ENCODE results near the gene LYSET. TPM values are rescaled to one million over a fixed set of nuclear protein-coding genes. Genes with fewer than 3 reads are reported as not detected.
A peak's percentile ranks its signal among the peaks of the same experiment; 100 is the strongest.
"Not testable (repeated sequence)": the region's sequence is repeated elsewhere in the genome, so short reads cannot be mapped to it uniquely, and the experiment has no call there.

Gene LYSET
- 10 to 100 TPM in 1 of 2 experiments, 1 to 10 TPM in 1; 9.9 to 10.2 TPM for total RNA-seq

- ChIA-PET POLR2A (interaction anchor here (0.9 to 1.9 kb wide), 5 partner anchors 11 to 71 kb away, joined by 3 to 18 read pairs (median 4); partner anchors contain the start of genes GON7, ITPK1 and UBR7), CTCF (interaction anchor here (0.6 to 3.5 kb wide), 9 partner anchors 8 to 377 kb away, joined by 3 to 19 read pairs (median 3); partner anchors contain the start of genes GON7, ITPK1 and UBR7)
- peak; percentile 95 for DNase-seq
- intact Hi-C loops (cut with DNase I, micrococcal nuclease), result loop anchor here (1.0 to 10.0 kb wide), 10 partner anchors 23 to 1078 kb away; partner anchors contain the start of genes BTBD7 (in 2 of the 2), GON7 (in 2 of the 2), UBR7 (in 2 of the 2) and ASB2 (in 1 of the 2)
- Mint-ChIP-seq H3K27ac (peak within 1 kb of the TSS; percentile 93), H3K9me3 (ENCODE audit: low read depth) (no peaks in the 10 kb centered on the region), H3K27me3 (no peaks in the 10 kb centered on the region), H3K36me3 (ENCODE audit: low read depth) (peaks cover 26% of the 10 kb centered on the region), H3K4me3 (peak within 1 kb of the TSS; percentile 91), H3K4me1 (peaks cover 40% of the 10 kb centered on the region)
- peak; percentile 90 for ATAC-seq
Measured at GRCh38 chr14:93184391-93185348, at the start of gene LYSET, which contains the start of gene MOAP1. LYSET (plus strand) TSS chr14:93185317; CDS start chr14:93185406, 89 bp downstream. MOAP1 (minus strand) TSS chr14:93184897; CDS start chr14:93184242, 655 bp downstream.

- Mint-ChIP-seq H3K9me3 (ENCODE audit: low read depth) (no peaks in the 10 kb centered on the region), H3K36me3 (ENCODE audit: low read depth) (no peaks in the 10 kb centered on the region), H3K27ac (no peak overlapping the region), H3K4me1 (peaks cover 2% of the 10 kb centered on the region), H3K4me3 (no peak overlapping the region), H3K27me3 (no peaks in the 10 kb centered on the region)
- intact Hi-C loops (cut with DNase I, micrococcal nuclease), result no loop called here
- DNase-seq (no peak), ATAC-seq (no peak)
- ChIA-PET POLR2A (no interaction called here), CTCF (interaction anchor here (0.7 to 1.3 kb wide), 2 partner anchors 22 to 199 kb away, joined by 4 to 8 read pairs; no protein-coding TSS in a partner anchor)
Measured at GRCh38 chr14:93135399-93135798, 49.7 kb upstream of the LYSET start.

- intact Hi-C loops (cut with DNase I, micrococcal nuclease), result no loop called here
- Mint-ChIP-seq H3K4me1 (peaks cover 2% of the 10 kb centered on the region), H3K4me3 (no peak overlapping the region), H3K27ac (no peak overlapping the region), H3K9me3 (ENCODE audit: low read depth) (no peaks in the 10 kb centered on the region), H3K27me3 (no peaks in the 10 kb centered on the region), H3K36me3 (ENCODE audit: low read depth) (no peaks in the 10 kb centered on the region)
- DNase-seq (no peak), ATAC-seq (no peak)
- ChIA-PET POLR2A (no interaction called here), CTCF (interaction anchor here (1.3 kb wide), 1 partner anchor 23 kb away, joined by 8 read pairs; no protein-coding TSS in a partner anchor)
Measured at GRCh38 chr14:93136009-93136408, 49.1 kb upstream of the LYSET start.

GRCh38 chr14:93136508-93136907 lies 48.6 kb upstream of the LYSET start:
- H3K9me3 Mint-ChIP-seq (ENCODE audit: low read depth), result not testable (repeated sequence)
- CTCF ChIA-PET, result interaction anchor here (0.6 kb wide), 1 partner anchor 133 kb away, joined by 3 read pairs; no protein-coding TSS in a partner anchor

GRCh38 chr14:93137864-93138263 lies 47.3 kb upstream of the LYSET start:
- ChIA-PET POLR2A (no interaction called here), CTCF (interaction anchor here (0.6 to 3.7 kb wide), 5 partner anchors 23 to 185 kb away, joined by 3 to 22 read pairs (median 3); no protein-coding TSS in a partner anchor)
- H3K27me3 Mint-ChIP-seq, result no peaks in the 10 kb centered on the region
- H3K4me1 Mint-ChIP-seq, result peaks cover 2% of the 10 kb centered on the region
- intact Hi-C loops (cut with DNase I, micrococcal nuclease), result no loop called here
- ATAC-seq (no peak), DNase-seq (no peak)
- H3K27ac Mint-ChIP-seq, result no peak overlapping the region
- no peaks in the 10 kb centered on the region for H3K9me3 Mint-ChIP-seq (ENCODE audit: low read depth)
- no peak overlapping the region for H3K4me3 Mint-ChIP-seq
- H3K36me3 Mint-ChIP-seq (ENCODE audit: low read depth), result no peaks in the 10 kb centered on the region

More at GRCh38 chr14:93136508-93136907, 48.6 kb upstream of the LYSET start:
- H3K4me3 Mint-ChIP-seq; ATAC-seq; H3K36me3 Mint-ChIP-seq (ENCODE audit: low read depth); H3K27me3 Mint-ChIP-seq; DNase-seq; intact Hi-C loops (cut with DNase I, micrococcal nuclease); POLR2A ChIA-PET; H3K27ac Mint-ChIP-seq; H3K4me1 Mint-ChIP-seq: not testable (repeated sequence)

- intact Hi-C loops (cut with DNase I, micrococcal nuclease), result no loop called here
- no peak for DNase-seq
- ChIA-PET POLR2A (no interaction called here), CTCF (interaction anchor here (0.7 to 2.1 kb wide), 3 partner anchors 10 to 86 kb away, joined by 3 to 6 read pairs (median 3); no protein-coding TSS in a partner anchor)
- Mint-ChIP-seq H3K27me3 (no peaks in the 10 kb centered on the region), H3K9me3 (ENCODE audit: low read depth) (no peaks in the 10 kb centered on the region), H3K4me3 (no peak overlapping the region), H3K36me3 (ENCODE audit: low read depth) (no peaks in the 10 kb centered on the region), H3K27ac (no peak overlapping the region), H3K4me1 (peaks cover 2% of the 10 kb centered on the region)
- no peak for ATAC-seq
Measured at GRCh38 chr14:93142854-93143652, 42.1 kb upstream of the LYSET start.

GRCh38 chr14:93146119-93146518 lies 39.0 kb upstream of the LYSET start:
- H3K27ac Mint-ChIP-seq, result no peak overlapping the region
- no peaks in the 10 kb centered on the region for H3K36me3 Mint-ChIP-seq (ENCODE audit: low read depth)
- ChIA-PET CTCF (interaction anchor here (0.8 to 2.1 kb wide), 4 partner anchors 15 to 160 kb away, joined by 3 to 6 read pairs (median 3); no protein-coding TSS in a partner anchor), POLR2A (no interaction called here)
- H3K4me1 Mint-ChIP-seq, result peaks cover 3% of the 10 kb centered on the region
- H3K9me3 Mint-ChIP-seq (ENCODE audit: low read depth), result no peaks in the 10 kb centered on the region
- H3K27me3 Mint-ChIP-seq, result no peaks in the 10 kb centered on the region
- ATAC-seq (peak; percentile 77), DNase-seq (peak; percentile 28)
- intact Hi-C loops (cut with DNase I, micrococcal nuclease), result no loop called here
- H3K4me3 Mint-ChIP-seq, result no peak overlapping the region

- H3K4me1 Mint-ChIP-seq, result peaks cover 3% of the 10 kb centered on the region
- POLR2A ChIA-PET, result no interaction called here
- intact Hi-C loops (cut with DNase I, micrococcal nuclease), result no loop called here
Measured at GRCh38 chr14:93148979-93149378, 36.1 kb upstream of the LYSET start.

GRCh38 chr14:93150227-93151208 lies 34.6 kb upstream of the LYSET start:
- intact Hi-C loops (cut with DNase I, micrococcal nuclease), result no loop called here
- H3K27me3 Mint-ChIP-seq, result no peaks in the 10 kb centered on the region
- POLR2A ChIA-PET, result no interaction called here

More at GRCh38 chr14:93148979-93149378, 36.1 kb upstream of the LYSET start:
- no peaks in the 10 kb centered on the region for H3K36me3 Mint-ChIP-seq (ENCODE audit: low read depth)
- no peak for ATAC-seq
- CTCF ChIA-PET, result no interaction called here
- no peak overlapping the region for H3K27ac Mint-ChIP-seq
- H3K4me3 Mint-ChIP-seq, result no peak overlapping the region
- H3K27me3 Mint-ChIP-seq, result no peaks in the 10 kb centered on the region
- DNase-seq, result no peak
- no peaks in the 10 kb centered on the region for H3K9me3 Mint-ChIP-seq (ENCODE audit: low read depth)

GRCh38 chr14:93153121-93153520 lies 32.0 kb upstream of the LYSET start:
- peaks cover 3% of the 10 kb centered on the region for H3K4me1 Mint-ChIP-seq
- ChIA-PET CTCF (no interaction called here), POLR2A (no interaction called here)
- no peaks in the 10 kb centered on the region for H3K27me3 Mint-ChIP-seq
- ATAC-seq (no peak), DNase-seq (no peak)
- H3K9me3 Mint-ChIP-seq (ENCODE audit: low read depth), result no peaks in the 10 kb centered on the region
- intact Hi-C loops (cut with DNase I, micrococcal nuclease), result no loop called here
- no peaks in the 10 kb centered on the region for H3K36me3 Mint-ChIP-seq (ENCODE audit: low read depth)
- no peak overlapping the region for H3K4me3 Mint-ChIP-seq
- no peak overlapping the region for H3K27ac Mint-ChIP-seq

More at GRCh38 chr14:93150227-93151208, 34.6 kb upstream of the LYSET start:
- no peak for DNase-seq
- Mint-ChIP-seq H3K4me3 (no peak overlapping the region), H3K9me3 (ENCODE audit: low read depth) (no peaks in the 10 kb centered on the region), H3K4me1 (peaks cover 3% of the 10 kb centered on the region), H3K27ac (no peak overlapping the region), H3K36me3 (ENCODE audit: low read depth) (no peaks in the 10 kb centered on the region)
- no peak for ATAC-seq
- CTCF ChIA-PET, result interaction anchor here (1.4 kb wide), 1 partner anchor 37 kb away, joined by 5 read pairs; no protein-coding TSS in a partner anchor
